Stimulated activated CD4-positive, alpha-beta T cell treated with anti-CD3 and anti-CD28 coated beads, Interleukin-4, amount 100 ng/mL, for 4 hours (primary cell): ENCODE results near the gene PILRB.
"Not testable (repeated sequence)": the region's sequence is repeated elsewhere in the genome, so short reads cannot be mapped to it uniquely, and the experiment has no call there.

Experiments used
- DNase-seq, 2 experiments: peaks; one replicate each; pipeline ENCODE4 v3.0.0-alpha.2; 2020

Gene PILRB

DNA sequence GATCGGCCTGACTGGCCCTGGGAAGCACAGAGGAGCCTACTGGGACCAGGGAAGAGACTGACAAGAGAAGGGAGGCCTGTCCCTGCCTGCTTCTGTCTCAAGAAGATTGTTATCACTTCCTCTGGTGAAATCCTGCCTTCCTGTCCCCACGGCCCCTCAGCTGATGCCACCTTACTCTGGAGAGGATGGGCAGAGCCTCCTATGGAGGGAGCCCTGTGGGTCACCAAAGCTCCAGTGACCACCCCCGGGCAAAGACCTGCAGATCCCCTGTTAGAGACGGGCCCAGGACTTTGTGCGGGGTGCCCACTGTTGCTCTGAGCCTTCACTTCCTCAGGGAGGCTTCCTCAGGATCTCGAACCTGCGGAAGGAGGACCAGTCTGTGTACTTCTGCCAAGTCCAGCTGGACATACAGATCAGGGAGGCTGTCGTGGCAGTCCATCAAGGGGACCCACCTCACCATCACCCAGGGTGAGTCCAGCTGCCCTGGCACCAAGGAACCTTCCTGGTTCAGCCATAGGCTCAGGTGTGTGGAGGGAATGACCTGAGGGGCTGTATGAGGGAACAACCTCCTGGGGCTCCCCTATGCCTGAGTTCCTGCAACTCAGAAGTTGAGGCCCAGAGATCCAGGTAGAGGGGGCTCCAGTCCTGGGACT lies 1.4 kb upstream of the PILRB start:
- no peak for DNase-seq

DNA sequence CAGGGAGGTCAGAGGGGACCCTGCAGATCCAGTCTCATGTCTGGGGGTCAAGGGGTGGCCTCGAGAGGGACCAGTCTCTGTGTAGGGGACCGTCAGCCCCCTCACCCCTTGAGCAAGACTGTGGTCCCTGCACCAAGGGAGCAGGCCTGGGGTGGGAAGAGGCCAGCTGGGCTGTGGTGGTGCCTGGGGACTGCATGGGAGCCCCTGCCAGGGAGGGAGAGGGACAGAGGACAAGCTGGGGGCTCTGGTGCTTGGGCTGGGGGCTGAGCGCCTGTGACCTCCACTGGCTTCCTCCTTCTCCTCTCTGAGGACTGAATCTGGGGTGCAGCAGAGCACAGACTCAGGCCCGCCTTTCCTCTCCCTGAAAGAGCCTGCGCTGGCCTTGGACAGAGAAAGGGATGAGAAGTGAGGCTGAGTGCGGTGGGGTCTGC lies 771 bp upstream of the PILRB start:
- DNase-seq, result no peak

DNA sequence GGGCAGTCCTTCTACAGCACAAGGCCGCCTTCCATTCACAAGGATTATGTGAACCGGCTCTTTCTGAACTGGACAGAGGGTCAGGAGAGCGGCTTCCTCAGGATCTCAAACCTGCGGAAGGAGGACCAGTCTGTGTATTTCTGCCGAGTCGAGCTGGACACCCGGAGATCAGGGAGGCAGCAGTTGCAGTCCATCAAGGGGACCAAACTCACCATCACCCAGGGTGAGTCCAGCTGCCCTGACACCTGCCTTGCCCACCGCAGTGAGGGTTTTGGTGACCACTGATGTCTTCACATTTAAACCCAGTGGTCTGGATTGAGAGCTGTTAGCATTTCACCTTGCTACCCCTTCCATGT lies 918 bp downstream of the PILRB start:
- no peak for DNase-seq

DNA sequence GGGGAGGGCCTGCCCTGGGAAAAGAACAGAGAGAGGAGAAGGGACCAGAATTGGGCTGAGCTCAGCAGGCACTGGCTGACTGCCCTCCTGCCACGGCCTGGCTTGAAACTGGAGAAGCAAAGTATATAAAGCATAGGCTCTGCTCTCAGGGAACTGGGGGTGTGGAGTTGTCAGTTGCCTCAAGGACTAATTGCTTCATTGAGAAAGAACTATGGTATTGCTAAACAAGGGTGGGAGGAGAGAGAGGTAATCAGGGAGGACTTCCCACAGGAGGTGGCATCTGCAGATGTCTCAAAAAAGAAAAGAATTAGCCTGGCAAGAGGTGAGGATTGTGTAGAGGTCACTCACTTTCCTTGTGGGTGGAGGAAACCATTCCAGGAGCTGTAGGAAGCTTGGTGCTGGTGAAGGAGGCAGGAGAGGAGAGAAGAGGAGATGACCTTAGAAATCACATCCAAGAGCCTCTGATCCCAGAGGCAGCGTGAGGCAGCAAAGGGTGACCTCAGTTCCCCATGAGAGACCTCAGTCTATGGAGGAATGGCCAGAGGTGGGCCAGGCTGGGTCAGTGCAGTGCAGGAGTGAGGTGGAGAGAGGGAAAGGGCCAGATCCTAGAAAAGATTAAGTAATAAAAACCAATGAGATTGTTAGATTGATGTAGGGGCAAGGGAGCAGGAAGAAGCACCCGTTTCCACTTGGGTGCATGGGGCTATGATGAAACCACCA lies 2.4 kb downstream of the PILRB start:
- no peak for DNase-seq

DNA sequence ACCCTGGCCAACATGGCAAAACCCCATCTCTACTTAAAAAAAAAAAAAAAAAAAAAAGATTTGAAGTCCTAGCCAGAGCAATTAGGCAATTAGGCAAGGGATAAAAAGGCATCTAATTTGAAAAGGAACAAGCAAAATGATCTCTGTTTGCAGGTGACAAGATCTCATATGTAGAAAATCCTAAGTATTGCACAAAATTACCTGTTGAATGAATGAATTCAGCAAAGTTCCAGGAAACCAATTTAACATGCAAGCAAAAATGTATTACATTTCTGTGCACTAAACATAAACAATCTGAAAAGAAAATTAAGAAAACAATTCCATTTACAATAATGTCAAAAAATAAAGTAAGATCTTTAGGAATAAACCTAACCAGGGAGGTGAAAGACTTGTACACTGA lies 5.2 kb downstream of the PILRB start:
- no peak for DNase-seq

DNA sequence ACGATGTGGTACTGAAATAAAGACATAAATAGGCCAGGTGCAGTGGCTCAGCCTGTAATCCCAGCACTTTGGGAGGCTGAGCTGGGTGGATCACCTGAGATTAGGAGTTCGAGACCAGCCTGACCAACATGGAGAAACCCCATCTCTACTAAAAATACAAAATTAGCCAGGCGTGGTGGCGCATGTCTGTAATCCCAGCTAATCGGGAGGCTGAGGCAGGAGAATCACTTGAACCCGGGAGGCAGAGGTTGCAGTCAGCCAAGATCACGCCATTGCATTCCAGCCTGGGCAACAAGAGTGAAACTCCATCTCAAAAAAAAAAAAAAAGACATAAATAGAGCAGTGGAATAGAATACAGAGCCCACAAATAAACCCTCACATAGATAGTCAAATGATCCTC lies 5.9 kb downstream of the PILRB start:
- not testable (repeated sequence) for DNase-seq

DNA sequence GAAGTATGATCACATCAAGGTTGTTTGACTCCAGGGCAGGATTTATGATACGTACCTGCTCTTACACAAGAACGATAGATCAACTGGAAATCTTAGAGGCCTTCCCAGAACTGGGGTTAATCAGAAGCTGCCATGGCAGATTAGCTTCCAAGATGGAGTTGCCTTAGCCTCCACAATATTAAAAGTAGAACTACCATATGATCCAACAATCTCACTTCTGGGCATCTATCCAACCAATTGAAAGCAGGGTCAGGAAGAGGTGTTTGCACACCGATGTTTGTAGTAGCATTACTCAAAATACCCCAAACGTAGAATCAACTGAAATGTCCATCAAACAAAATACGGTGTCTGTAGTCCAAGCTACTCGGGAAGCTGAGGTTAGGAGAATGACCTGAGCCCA lies 6.6 kb downstream of the PILRB start:
- DNase-seq, result no peak

DNA sequence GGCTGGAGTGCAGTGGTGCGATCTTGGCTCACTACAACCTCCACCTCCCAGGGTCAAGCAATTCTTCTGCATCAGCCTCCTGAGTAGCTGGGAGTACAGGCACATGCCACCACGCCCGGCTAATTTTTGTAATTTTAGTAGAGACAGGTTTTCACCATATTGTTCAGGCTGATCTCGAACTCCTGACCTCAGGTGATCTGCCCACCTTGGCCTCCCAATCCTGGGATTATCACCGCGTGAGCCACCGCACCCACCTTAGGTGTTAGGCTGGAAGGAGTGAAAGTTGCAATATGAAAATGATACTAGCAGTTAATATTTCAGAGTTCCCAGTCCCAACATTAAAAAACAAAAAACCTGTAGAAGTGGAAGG lies 8.1 kb downstream of the PILRB start:
- not testable (repeated sequence) for DNase-seq

DNA sequence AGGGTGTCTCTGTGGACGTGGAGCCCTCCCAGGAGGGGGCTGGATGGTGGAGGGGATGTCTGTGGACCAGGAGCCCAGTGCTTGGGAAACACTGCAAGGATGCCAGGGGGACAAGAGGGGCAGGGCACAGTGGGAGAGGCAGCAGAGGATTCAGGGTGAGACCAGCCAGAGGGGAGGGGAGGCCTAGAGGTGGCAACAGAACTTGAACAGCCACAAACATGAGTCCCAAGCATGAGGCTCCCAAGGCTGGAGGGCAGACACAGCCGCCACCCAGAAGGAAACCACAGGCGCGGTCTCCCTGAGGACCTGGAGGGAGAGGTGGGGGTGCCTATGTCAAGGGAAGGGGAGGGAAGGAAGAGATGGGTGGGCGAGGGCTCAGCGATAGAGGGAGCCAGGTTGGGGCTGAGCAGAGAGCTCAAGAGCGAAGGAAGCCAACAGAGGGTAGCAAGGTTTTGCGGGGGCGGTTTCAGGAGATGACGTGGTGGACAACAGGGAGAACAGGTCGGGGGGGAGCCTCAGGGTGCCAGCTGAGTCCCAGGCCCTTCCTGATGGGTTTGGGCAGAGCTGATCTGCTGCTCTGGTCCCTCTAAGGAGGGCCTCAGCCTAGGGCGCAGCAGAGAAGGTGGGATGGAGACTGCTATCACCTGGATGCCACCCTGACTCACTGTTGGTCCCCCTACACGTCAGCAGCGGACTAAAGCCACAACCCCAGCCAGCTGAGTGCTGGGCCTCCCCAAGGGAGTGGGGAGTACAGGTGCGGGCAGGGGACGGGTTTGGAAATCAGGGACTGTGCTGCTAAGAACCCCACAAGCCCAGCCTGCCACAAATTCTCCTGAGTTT lies 8.7 kb downstream of the PILRB start:
- DNase-seq, result peak in 1 of 2 experiments; percentile 11

DNA sequence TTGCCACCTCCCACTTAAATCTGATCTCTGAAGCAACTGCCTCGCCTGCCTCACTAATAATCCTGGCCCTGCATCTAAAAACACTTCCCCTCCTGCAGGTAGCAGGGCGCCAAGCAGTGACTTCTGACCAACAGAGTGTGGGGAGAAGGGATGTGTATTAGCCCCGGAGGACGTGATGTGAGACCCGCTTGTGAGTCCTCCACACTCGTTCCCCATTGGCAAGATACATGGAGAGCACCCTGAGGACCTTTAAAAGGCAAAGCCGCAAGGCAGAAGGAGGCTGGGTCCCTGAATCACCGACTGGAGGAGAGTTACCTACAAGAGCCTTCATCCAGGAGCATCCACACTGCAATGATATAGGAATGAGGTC lies 9.3 kb downstream of the PILRB start:
- no peak for DNase-seq

DNA sequence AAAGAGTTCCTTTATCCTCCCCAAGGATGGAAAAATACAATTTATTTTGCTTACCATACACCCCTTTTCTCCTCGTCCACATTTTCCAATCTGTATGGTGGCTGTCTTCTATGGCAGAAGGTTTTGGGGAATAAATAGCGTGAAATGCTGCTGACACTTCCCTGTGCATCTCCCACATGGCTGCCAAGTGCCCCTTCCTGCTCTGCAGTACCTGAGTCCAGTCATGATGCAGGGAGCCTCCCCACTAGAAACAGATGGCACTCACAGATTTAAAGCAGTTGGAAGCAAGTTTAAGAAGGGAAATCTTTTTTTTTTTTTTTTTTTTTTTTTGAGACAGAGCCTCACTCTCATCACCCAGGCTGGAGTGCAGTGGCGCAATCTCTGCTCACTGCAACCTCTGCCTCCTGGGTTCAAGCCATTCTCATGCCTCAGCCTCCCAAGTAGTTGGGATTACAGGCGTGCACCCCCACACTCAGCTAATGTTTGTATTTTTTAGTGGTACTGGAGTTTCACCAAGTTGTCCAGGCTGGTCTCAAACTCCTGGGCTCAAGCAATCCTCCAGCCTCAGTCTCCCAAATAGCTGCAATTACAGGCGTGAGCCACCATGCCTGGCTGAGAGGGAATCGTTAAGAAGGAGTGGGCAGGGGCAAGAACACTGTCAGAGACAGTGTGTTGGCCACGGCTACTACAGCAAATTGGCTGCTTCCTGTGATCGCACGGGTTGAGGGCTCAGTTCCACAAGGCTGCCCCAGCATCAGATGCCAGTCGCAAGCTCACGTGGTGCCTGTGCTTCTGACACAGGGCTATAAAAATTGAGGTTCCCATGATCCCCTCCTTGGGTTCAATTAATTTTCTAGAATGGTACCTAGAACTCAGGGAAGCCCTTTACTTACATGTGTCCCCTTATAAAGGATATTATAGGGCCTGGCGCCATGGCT lies 10.0 kb downstream of the PILRB start:
- DNase-seq, result no peak

DNA sequence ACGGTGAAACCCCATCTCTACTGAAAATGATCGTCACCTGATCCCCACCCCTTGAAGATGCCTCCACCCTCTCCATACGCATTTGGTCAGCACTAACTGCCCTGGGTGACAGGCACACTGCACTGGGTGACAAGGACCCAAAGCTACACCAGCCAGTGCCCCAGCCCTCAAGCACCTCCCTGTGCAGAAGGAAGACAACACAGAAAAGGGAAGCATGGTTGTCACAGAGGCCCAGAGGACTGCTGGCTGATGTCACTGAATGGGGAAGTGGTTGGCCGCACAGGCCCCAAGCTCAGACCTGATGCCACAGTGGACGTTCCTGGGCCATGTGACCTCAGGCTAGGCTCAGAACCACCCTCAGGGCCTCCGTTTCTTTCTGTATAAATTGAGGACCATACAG lies 11.2 kb downstream of the PILRB start:
- no peak for DNase-seq

DNA sequence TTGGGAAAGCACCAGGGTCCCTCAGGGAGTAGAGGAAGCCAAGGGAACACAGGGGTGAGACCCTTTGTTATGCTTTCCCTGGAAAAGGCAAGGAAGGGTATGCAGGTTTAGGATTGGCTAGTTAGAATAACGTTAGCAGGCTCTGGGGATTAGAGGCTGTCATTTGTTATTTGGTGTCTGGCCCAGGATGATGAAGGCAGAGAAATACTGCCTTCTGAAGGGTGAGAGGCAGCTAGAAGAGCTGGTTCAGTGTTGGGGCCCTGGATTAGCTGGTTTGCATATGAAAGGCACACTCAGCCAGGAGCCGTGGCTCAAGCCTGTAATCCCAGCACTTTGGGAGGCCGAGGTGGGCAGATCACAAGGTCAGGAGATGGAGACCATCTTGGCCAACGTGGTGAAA lies 12.4 kb downstream of the PILRB start:
- DNase-seq, result no peak

DNA sequence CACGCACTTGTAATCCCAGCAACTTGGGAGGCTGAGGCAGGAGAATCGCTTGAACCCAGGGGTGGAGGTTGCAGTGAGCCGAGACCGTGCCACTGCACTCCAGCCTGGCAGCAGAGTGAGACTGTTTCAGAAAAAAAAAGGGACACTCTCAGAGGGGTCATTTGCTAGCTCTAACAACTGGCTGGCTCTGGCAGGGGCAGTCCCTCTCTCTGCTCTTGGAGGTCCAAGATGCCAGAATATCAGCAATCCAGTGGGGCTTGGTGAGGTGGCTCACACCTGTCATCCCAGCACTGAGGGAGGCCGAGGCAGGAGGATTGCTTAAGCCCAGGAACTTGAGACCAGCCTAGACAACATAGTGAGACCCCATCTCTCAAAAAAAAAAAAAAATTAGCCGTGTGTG lies 12.8 kb downstream of the PILRB start:
- no peak for DNase-seq

DNA sequence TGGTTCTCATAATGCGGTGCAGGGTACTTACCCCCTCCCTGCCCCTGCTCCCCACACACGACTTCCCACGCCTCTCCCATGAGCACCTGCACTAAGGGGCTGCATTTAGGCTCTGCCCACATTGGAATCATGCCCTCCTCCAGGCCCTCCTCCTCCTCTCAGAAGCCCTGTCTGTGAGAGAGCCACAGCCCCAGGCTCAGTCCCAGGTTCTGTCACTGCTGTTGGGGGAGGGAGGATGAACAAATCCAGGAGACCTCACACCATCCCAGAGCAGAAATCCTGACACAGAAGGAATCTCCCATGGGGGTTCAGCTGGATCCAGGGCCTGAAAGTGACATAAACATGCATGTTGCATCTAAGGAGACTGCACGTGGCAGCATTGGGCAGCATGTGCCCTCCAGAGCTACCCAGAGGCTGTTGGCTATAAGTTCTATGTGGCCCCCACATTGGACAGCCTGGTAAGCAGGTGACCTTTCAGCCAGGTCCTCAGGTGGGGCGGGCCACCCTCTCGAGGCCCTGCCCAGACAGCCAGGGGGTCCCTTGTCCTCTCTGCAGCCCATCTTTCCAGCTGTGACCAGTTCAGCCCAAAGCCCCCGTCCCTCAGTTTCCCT lies 13.7 kb downstream of the PILRB start:
- DNase-seq, result no peak

DNA sequence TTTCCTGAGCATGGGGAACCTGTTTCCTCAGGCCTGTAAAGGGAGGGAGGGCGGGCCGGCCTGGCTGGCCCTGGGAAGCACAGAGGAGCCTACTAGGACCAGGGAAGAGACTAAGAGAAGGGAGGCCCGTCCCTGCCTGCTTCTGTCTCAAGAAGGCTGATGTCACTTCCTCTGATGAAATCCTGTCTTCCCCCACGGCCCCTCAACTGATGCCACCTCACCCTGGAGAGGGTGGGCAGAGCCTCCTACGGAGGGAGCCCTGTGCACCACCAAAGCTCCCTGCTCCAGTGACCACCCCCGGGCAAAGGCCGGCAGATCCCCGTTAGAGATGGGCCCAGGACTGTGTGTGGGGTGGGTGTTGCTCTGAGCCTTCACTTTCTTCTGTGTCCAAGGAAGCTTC lies 14.3 kb downstream of the PILRB start:
- no peak for DNase-seq

DNA sequence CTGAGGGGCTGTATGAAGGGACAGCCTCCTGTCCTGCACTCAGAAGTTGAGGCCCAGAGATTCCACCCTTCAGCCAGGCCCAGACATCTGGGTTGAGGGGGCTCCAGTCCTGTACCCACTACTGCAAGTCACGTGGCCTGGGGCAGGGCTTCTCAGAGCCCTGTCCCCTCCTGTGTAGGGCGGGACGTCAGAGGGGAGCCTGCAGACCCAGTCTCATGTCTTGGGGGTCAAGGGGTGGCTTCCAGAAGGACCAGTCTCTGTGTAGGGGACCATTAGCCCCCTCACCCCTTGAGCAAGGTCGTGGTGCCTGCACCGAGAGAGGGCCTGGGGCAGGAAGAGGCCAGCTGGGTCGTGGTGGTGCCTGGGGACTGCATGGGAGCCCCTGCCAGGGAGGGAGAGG lies 14.8 kb downstream of the PILRB start:
- no peak for DNase-seq

DNA sequence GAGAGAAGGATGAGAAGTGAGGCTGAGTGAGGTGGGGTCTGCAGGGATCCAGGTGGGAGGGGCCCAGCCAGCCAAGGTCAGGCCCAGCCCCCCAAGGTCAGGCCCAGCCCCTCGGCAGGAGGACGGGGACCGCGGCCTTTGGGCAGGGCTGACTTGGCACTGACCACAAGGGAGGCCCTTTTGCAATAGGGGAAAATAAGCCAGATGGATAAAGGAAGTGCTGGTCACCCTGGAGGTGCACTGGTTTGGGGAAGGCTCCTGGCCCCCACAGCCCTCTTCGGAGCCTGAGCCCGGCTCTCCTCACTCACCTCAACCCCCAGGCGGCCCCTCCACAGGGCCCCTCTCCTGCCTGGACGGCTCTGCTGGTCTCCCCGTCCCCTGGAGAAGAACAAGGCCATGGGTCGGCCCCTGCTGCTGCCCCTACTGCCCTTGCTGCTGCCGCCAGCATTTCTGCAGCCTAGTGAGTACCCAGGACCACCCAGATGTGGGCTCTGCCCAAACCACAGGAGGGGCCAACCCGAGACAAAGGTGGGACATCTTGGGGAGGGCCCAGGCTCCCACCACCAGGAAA lies 15.4 kb downstream of the PILRB start, which contains the start of gene PILRA:
PILRA (plus strand) TSS at position 227 of the 571 bp plus-strand sequence; CDS start at position 397, 170 bp downstream.
- no peak for DNase-seq

DNA sequence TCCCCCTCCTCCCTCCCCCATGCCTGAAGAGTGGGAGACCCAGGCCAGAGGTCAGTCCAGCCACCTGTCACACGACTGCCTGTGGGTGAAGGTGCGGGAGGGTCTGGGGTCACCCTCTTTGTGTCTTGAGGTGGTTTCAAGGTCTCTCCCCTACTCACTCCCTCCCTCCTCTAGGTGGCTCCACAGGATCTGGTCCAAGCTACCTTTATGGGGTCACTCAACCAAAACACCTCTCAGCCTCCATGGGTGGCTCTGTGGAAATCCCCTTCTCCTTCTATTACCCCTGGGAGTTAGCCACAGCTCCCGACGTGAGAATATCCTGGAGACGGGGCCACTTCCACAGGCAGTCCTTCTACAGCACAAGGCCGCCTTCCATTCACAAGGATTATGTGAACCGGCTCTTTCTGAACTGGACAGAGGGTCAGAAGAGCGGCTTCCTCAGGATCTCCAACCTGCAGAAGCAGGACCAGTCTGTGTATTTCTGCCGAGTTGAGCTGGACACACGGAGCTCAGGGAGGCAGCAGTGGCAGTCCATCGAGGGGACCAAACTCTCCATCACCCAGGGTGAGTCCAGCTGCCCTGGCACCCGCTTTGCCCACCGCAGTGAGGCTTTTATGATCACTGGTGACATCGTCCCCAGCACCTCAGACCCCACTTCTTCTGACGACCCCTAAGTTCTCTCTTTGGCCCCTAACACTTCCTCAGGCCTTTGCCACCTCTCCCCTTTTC lies 16.1 kb downstream of the PILRB start:
- DNase-seq, result not testable (repeated sequence)

DNA sequence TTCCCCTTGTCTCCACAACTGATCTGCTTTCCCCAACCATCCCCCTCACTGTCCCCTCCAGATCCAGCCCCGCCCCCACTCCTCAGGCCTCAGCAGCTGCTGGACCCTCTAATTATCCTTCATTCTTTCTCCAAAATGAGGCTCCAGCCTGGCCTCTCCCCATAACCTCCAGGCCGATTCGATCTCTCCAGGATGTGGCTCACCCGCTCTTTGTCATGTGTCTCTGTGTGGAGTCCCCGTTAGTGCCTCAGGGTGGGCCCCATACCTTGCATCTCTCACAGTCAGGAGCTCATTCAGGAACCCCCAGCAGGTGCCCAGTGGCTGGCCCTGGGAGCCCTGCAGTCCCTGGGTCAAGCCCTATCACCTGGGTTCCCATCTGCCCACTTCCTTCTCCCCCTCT lies 16.7 kb downstream of the PILRB start:
- no peak for DNase-seq

DNA sequence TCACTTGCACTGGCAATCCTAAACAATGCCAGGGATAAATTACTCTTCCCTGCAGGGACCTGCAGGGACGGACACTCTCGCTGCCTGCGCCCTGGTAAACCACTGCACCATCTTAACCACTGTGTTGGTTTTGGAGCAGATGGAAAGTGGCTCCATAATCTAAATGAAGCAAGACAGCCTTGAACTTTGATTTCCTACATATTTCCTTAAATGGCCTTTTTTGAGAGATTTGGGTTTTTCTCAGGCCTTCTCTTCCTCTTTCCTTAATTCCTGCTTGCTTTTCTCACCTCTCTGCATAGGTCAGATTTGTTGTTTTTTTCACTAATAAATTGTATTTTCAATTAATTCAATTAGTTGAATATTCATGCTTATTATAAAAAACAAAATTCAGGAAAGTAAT lies 18.1 kb downstream of the PILRB start:
- DNase-seq, result no peak
